AG04449 (cell line): ENCODE data around the gene CA5A.

Experiments used
- CTCF ChIA-PET: fragments of 350-600 bp; formaldehyde crosslinking; extraction: SDS; loops from one replicate; lab custom pipeline; 2021; ENCODE audit warnings: antibody characterized with exemption; lab: Yijun Ruan, JAX
- POLR2A ChIA-PET: fragments of 400-600, 350-600 bp; formaldehyde crosslinking; extraction: SDS; loops from one replicate; lab custom pipeline; 2020; ENCODE audit warnings: antibody characterized with exemption, inconsistent platforms; lab: Yijun Ruan, JAX
- DNase-seq: peaks from one replicate; pipeline ENCODE4 v3.0.0-alpha.2; 2010; ENCODE audit warnings: low read depth, low spot score
- H3K4me3 ChIP-seq: 2 replicates; pipeline ENCODE4 v1.5.1; 2011; ENCODE audit warnings: low read depth, mild to moderate bottlenecking, control low read depth, low read length
- CTCF ChIP-seq: IDR thresholded peaks from one replicate; pipeline ENCODE4 v1.5.1; 2011; ENCODE audit warnings: mild to moderate bottlenecking, moderate library complexity, low read length, control low read depth, inconsistent platforms; ENCODE audit not compliant: insufficient read depth; ENCODE audit errors: missing control alignments

CA5A gene

GRCh38 chr16:87845807-87846619 lies 90.3 kb downstream of the CA5A start:
- ChIA-PET POLR2A (interaction anchor here (1.2 kb wide), 1 partner anchor 17 kb away, joined by 3 read pairs; no protein-coding TSS in a partner anchor), CTCF (interaction anchor here (1.2 to 9.1 kb wide), 6 partner anchors 10 to 77 kb away, joined by 3 to 157 read pairs (median 8); no protein-coding TSS in a partner anchor)
- no peak for TF ChIP-seq CTCF
- no peak for DNase-seq
- H3K4me3 ChIP-seq: no peak overlapping the region

DNA sequence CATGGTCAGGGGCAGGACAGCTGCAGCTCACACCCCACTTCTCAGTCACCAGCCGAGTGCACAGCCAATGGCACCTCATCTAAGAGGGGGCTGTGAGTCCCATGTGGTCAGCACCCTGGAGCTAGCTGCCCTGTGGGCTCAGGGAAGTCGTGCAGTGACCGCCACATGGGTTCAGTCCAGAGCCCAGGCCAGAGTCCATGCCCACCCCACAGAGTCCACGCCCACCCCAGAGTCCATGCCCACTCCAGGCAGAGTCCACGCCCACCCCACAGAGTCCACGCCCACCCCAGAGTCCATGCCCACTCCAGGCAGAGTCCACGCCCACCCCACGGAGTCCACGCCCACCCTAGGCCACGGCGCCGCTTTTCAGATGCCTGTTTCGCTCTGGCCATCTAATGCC lies 91.1 kb downstream of the CA5A start:
- POLR2A ChIA-PET: interaction anchor here (0.8 kb wide), 1 partner anchor 39 kb away, joined by 4 read pairs; no protein-coding TSS in a partner anchor

DNA sequence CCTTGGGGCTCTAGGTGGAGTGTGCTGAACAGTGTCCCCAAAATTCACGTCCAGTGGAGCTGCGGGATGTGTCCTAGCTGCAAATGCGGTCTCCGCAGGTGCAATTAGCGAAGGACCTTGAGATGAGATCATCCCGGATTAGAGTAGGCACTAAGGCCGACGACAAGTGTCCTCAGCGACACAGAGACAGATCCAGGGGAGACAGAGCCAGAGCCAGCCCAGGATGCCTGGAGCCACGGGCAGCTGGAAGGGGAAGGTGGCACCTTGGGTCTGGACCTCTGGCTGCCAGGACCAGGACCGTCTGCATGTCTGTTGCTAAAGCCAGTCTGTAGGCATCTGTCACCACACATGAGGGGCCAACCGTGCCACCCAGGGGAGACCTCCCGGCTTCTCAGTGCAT lies 91.5 kb downstream of the CA5A start:
- H3K4me3 ChIP-seq: no peak overlapping the region
- no peak for DNase-seq
- no peak for TF ChIP-seq CTCF
- CTCF ChIA-PET: interaction anchor here (2.6 to 9.1 kb wide), 3 partner anchors 9 to 66 kb away, joined by 11 to 157 read pairs (median 13); no protein-coding TSS in a partner anchor
- POLR2A ChIA-PET: interaction anchor here (0.8 kb wide), 1 partner anchor 38 kb away, joined by 4 read pairs; no protein-coding TSS in a partner anchor

More for the DNA sequence above, 91.1 kb downstream of the CA5A start:
- H3K4me3 ChIP-seq: no peak overlapping the region
- TF ChIP-seq CTCF: no peak
- CTCF ChIA-PET: interaction anchor here (2.6 to 9.1 kb wide), 3 partner anchors 10 to 66 kb away, joined by 11 to 157 read pairs (median 13); no protein-coding TSS in a partner anchor
- no peak for DNase-seq

DNA sequence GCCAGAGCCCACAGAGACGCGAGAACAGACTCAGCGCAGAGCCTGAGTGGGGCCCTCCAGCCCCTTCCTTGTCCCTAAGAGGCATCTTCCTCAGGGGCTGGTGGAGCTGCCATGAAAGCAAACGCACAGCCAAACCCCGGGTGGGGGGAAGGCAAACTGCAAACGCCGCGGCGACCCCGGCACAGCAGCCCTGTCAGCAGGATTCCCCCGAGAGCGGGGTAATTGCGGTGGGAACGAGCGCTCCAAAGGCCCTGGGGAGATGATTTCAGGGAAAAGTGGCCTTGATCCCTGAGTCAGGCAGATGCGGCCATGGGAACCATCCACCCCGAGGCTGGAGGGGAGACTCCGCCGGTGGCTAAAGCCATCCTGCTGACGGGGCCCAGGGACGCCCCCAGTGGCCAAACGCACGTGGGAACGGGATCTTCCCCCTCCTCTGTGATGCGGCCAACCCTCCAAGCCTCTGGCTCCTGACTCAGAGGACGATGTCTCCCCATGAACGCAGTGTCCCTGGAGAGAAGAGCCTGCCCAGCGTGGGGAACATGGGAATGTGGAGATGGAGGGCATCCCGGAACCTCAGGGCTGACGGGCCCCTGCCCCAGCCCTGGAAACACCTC lies 92.1 kb downstream of the CA5A start:
- ChIA-PET POLR2A (no interaction called here), CTCF (interaction anchor here (2.6 kb wide), 1 partner anchor 65 kb away, joined by 11 read pairs; no protein-coding TSS in a partner anchor)
- DNase-seq: no peak
- no peak overlapping the region for H3K4me3 ChIP-seq
- TF ChIP-seq CTCF: no peak

GRCh38 chr16:87843678-87844105 lies 92.6 kb downstream of the CA5A start:
- H3K4me3 ChIP-seq: no peak overlapping the region
- no peak for DNase-seq
- ChIA-PET CTCF (no interaction called here), POLR2A (no interaction called here)
- TF ChIP-seq CTCF: no peak
